ENCODE data around the gene FNBP1.
"Not testable (repeated sequence)": the region's sequence is repeated elsewhere in the genome, so short reads cannot be mapped to it uniquely, and the experiment has no call there.

The FNBP1 gene

GRCh38 chr9:129954868-129955550 is 88.0 kb downstream of the FNBP1 start:
- DNase-seq (ENCODE audit: low read depth in 2 of 2): no peak

DNA sequence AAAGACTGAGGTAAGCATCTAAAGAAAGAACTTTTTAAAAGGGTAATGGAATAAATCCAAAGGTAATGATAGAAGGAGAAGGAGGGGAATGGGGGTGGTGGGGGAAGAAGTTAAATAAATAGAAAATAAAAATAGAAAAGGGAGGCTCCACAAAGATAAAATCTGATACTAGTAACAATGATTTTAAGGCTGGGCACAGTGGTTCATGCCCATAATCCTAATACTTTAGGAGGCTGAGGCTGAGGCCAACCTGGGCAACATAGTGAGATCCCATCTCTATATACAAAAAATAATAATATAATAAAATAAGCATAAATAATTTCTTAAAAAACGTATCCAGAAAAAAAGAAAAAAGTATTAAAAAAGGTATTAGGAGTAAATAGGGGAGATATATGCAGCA is 89.3 kb downstream of the FNBP1 start:
- no peak for DNase-seq (ENCODE audit: low read depth in 2 of 2)

DNA sequence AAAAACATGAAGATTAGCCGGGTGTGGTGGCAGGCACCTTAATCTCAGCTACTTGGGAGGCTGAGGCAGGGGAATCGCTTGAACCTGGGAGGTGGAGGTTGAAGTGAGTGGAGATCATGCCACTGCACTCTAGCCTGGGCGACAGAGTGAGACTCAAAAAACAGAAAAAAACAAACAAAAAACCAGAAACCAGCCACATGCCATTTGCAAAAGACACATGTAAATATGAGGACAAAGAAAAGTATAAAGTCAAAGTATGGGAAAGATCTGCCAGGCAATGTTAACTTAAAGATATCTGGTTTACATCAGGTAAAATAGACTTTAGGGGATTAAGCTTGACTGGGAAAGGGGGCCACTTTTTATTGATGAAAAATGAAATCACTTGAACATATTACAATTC is 90.7 kb downstream of the FNBP1 start:
- DNase-seq (ENCODE audit: low read depth in 2 of 2): no peak

DNA sequence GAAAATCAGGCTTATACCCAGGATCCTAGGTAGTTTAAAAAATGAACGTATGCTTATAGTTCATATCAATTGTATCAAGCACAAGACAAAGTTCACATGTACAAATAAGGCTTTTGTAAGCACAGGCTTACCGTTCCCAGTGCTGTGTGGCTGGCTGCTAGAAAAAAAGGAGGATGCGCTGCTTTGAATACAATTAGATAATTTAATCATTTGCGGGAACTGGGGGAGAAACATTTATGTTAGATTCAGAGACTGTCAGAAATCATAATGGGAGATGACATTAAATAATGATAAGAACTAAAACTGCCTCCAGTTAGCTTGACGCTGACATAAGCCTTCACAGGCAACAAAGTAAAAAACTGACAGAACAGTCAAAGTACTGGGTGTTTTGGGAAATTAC is 93.2 kb downstream of the FNBP1 start:
- DNase-seq (ENCODE audit: low read depth in 2 of 2): no peak

GRCh38 chr9:129948626-129949025 is 94.4 kb downstream of the FNBP1 start:
- not testable (repeated sequence) for DNase-seq (ENCODE audit: low read depth in 2 of 2)

- DNase-seq (ENCODE audit: low read depth in 2 of 2): no peak
Measured at GRCh38 chr9:129946246-129946995, 96.6 kb downstream of the FNBP1 start.

DNA sequence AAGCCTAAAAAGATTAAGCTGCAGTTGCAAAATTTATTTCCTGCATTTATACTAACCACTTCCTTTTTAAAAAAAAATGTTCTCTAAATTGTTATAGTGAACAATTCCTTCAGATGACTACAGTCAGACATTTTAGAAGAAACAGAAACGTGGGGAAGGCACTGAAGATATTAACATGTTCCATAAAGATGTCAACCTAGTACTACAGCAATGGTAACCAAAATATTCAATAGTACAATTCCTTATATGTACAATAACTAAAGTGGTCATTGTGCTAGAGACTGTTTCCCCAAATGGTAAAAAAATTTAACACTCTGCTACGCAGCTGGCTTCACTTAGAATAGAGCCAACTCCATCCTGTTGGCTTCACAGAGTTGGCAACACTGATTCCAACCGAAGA is 97.7 kb downstream of the FNBP1 start:
- DNase-seq (ENCODE audit: low read depth in 2 of 2): no peak

- DNase-seq (ENCODE audit: low read depth in 2 of 2): no peak
Measured at GRCh38 chr9:129944506-129945116, 98.4 kb downstream of the FNBP1 start.

DNA sequence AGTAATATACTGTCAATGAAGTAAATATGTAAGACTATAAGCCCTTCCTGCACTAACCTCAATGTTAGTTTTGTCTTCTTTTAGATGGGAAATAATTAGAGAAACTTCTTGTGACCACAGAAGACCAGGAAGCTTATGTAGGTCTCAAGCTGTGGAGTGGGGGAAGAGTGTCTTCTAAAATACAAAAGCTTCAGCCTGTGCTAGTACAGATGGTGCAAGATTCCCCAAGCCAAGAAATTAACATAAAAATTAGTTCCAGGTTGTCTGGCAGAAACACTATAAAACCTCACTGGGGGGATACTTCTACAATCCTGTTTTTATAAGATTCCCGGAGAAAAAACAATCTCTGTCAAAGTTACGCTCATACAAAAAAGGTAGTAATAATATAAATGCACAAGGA is 103.6 kb downstream of the FNBP1 start:
- peak; percentile 61 to 65 for DNase-seq (ENCODE audit: low read depth in 2 of 2)

DNA sequence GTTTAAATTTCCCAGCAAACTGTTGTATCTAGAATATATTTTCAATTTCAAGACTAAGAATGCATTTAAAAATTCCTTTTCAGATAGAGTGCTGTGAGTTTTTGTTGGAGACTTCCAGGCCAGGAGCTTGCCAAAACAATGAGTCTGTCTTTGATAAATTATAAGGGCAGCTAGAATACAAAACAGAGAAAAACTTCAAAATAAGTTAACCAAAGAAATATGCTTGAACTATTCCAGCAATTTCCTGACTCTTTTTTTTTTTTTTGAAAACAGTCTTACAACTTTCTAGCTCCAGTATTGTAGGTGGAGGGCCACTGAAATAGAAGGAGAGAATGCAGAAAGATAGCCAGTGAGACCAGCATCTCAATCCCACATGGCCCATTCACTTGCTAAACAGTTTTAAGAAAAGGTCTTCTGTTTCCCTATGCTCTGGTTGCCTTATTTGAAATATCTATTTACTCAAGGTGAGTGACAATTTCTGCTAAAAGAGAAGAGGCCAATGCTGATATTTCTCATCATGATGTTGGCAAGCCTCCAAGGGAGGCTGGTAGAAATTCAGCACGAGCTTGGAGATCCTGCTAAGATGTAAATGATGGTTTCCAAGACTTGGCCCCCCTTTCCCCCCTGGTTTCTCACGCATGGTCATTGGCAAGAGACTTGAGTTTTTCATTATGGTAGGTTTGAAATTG is 104.6 kb downstream of the FNBP1 start:
- DNase-seq (ENCODE audit: low read depth in 2 of 2): peak; percentile 80 to 83

DNA sequence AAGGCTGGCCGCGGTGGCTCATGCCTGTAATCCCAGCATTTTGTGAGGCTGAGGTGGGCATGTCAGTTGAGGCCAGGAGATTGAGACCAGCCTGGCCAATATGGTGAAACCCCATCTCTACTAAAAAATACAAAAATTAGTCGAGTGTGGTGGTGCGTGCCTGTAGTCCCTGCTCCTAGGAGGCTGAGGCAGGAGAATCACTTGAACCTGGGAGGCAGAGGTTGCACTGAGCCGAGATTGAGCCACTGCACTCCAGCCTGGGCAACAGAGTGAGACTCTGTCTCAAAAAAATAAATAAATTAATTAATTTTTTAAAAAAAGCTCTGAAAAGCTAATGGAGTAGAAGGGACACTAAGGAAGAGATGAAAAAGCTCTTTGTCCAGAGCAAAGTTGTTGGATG is 105.1 kb downstream of the FNBP1 start:
- not testable (repeated sequence) for DNase-seq (ENCODE audit: low read depth in 2 of 2)

DNA sequence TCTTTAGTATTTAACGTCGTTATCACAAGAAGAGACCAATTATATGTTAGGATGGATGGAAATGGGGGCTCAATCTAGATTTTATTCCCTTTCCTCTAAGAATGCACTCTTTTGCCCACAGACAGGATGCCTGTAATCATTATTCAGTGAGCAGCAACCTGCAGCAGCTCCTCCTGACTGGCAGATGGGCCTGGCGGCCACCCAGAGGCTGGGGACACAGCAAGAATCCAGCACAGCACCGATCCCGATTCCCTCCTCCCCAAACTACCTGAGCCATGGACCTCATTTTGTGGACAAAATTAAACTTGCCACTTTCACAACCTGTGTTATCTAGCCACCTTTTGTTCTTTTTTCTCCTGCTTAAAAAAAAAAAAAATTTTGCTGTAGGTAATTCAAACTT is 106.8 kb downstream of the FNBP1 start:
- DNase-seq (ENCODE audit: low read depth in 2 of 2): no peak

DNA sequence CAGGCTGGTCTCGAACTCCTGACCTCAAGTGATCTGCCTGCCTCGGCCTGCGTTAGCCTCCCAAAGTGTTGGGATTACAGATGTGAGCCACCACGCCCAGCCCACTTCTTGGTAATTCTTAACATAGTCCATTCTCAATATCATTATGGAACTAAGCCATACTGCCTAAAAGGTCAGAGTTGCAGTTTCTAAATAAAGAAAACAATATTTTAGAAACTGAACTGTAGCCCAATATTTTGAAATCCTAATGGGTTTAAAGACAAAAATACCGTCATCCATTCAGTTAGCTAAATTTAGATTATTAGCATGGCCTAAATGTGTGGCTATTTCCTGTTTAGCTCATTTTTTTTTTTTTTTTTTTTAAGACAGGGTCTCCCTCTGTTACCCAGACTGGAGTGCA is 108.2 kb downstream of the FNBP1 start:
- DNase-seq (ENCODE audit: low read depth in 2 of 2): no peak

DNA sequence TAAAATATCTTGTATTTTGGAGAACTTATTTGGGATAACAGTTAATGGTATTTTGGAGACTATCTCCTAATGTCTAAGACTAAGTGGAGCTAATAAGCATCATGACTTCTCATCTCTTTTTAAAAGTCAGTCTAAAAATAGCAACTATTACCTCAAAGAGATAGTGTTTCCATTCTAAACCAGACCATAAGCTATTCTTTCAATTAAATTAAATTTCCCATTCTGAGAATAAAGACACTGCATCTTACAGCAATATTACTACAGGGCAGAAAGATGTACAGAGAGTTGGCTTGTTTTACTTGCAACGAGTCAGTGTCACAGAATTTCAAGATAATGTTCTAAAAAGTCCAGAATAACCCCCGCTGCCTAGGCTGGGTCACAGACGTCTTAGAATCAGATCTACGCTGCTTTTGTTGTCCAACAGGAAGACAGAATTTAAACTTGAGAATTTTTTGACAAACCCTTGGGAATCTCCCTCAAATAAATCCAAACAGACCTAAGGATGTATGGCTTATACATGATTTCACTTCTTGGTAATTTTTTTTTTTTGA is 108.9 kb downstream of the FNBP1 start:
- no peak for DNase-seq (ENCODE audit: low read depth in 2 of 2)

DNA sequence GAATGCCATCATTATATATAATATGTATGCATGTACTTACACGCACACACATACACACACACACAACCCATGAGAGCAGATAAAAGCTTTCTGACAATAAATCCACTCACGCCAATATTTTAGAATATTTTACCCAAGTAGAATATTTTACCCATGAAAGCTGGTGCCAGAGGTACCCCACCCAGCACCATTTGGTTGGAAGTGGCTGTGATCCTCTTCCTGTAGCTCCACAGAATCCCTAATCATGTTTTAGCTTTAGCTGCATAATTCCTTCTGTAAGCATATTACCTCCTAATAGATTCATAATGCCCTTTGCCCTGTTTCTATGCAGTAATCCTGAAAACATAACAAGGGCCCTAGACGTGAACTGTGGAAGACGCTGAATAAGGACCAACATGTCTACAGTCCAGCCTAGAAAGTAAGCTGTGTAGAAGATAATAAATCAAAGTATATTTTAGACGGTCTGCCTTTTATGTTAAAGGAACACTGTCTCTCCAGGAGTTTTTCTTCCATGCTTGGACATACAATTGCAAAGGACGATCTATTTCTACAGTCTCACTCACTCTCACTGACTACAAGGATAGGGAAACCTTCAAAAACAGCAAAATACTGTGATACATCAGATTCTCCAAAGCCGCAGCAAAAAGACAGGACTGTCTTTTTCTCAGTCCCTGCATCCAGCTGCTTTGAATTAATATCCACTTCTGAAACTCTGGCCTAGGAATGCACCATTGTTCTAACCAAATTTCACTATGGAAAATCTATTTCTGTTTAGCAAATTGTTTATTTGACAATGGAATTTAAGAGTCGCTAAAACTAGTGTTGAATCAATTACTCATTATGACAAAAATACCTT is 109.6 kb downstream of the FNBP1 start:
- peak; percentile 37 to 41 for DNase-seq (ENCODE audit: low read depth in 2 of 2)

GRCh38 chr9:129932303-129933151 is 110.5 kb downstream of the FNBP1 start:
- DNase-seq (ENCODE audit: low read depth in 2 of 2): no peak

DNA sequence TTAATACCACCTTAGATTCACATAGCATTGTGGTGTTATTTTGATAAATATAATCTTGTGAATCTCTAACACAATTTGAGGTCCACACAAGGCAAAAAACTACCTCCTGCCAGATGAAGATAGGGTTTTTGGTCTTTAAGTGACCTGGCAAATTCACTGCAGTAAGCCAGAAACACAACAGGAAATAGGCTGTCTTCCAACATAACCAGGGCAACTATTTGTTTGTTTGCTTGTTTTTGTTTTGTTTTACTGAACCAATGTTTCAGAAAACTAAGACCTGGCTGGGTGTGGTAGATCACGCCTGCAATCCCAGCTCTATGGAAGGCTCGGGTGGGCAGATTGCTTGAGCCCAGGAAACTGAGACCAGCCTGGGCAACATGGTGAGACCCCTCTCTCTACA is 112.2 kb downstream of the FNBP1 start:
- no peak for DNase-seq (ENCODE audit: low read depth in 2 of 2)

DNA sequence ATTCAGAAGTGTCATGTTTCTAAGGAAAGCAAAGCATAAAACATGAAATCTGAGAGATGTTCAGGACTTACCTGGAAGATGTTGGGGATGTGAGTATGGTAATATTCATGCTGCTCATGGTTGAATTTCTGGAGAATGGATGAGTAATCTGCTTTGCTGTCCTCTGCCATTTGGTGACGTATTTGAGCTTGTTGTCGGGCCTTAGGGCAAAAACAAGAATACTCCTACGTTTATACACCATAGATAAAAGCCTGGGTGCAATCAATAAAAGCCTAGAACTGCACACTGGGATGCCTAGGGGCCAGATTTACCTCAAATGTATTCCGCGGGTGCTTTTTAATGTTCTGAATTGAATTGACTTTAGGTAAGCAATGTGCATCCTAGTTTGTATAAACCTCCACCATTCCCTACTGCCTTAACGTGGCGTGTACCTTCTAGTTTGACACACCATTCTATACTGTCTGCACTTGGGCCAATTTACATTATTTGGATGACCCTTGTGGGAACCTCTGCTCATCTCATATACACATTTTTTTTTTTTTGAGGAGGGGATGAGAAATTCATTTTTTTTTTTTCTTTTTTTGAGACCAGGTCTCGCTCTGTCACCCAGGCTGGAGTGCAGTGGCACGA is 113.4 kb downstream of the FNBP1 start:
- no peak for DNase-seq (ENCODE audit: low read depth in 2 of 2)

DNA sequence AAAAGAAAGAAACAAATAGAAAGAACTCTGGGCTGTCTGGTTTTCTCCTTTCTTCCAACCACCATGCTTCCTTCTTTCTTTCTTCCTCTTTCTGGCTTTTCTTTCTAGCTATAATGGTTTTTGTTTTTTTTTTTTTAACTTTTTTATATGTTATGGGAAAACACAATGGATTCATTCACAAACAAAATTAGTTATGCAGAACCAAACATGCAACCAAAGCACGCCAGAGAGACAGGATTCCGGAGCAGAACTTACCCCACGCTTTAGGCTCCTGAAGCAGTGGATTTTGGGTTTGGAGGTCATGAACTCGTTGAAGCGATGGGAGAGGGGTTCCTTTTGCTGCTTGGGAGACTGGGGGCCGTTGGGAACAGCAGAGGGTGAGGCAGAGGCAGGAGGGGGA is 119.4 kb downstream of the FNBP1 start:
- DNase-seq (ENCODE audit: low read depth in 2 of 2): no peak

DNA sequence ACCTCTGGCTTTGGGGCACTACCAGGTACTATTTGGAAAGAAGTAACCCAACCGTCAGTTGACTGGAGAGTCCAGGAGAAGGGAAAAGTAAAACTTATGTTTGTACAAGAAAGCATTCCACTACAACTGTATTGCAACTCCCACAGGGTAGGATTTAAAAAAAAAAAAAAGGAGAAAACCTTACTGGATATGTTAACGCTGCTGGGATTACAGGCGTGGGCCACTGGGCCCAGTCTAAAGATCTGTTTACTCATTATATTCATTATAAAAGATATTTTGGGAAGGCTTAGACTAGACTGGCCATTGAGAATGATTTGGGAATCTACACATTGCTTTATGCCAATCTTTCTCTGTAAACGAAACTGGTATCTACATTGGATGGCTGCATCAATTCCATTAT is 121.1 kb downstream of the FNBP1 start:
- no peak for DNase-seq (ENCODE audit: low read depth in 2 of 2)

All from fibroblast of skin of left quadriceps (primary cell).